Body of pancreas (tissue), 4 donors: ENCODE data around the gene ADAMTSL2. TPM values are rescaled to one million over a fixed set of nuclear protein-coding genes. Genes with fewer than 3 reads are reported as not detected.

Source experiments
- ATAC-seq: fragments of 150-250 bp; one replicate; pipeline ENCODE4 v1.9.1; 2016
- DNase-seq, 4 donors: peaks; one replicate each; pipeline ENCODE4 v3.0.0-alpha.2; 2019
- H3K27ac ChIP-seq, 4 donors: fragments of 200-600 bp; sonication (generic); 1 replicate in 3 of 4; 2 replicates in 1 of 4; pipeline versions ENCODE4 v1.5.1 to v1.6.1; 2016 to 2019; ENCODE audit warnings: mild to moderate bottlenecking in 1 of 4, mixed read lengths in 1 of 4, moderate library complexity in 1 of 4
- H3K27me3 ChIP-seq, 2 donors: fragments of 200-600 bp; sonication (generic); one replicate each; pipeline ENCODE4 v1.6.0; 2016; ENCODE audit warnings: mild to moderate bottlenecking in 1 of 2
- H3K36me3 ChIP-seq, 2 donors: fragments of 200-600 bp; sonication (generic); replicated peaks in 1 of 2; 2 replicates each; pipeline ENCODE4 v1.5.1; 2016; ENCODE audit warnings: low read depth in 2 of 2; ENCODE audit not compliant: insufficient read depth in 1 of 2
- H3K4me1 ChIP-seq: fragments of 200-600 bp; sonication (generic); one replicate; pipeline ENCODE4 v1.6.0; 2016
- H3K4me3 ChIP-seq, 2 donors: fragments of 200-600 bp; sonication (generic); 1 replicate in 1 of 2; 2 replicates in 1 of 2; pipeline ENCODE4 v1.5.1; 2016 to 2019
- H3K9me3 ChIP-seq, 3 donors: fragments of 200-600 bp; sonication (generic); 1 replicate in 2 of 3; 2 replicates in 1 of 3; pipeline ENCODE4 v1.5.1; 2016
- CTCF ChIP-seq, 7 experiments: fragments of 450-650 bp in 4 of 7; fragments of 200-600 bp in 3 of 7; sonication (generic) in 3 of 7; IDR thresholded peaks; one replicate each; pipeline ENCODE4 v1.5.1; 2016 to 2019; ENCODE audit warnings: antibody characterized with exemption in 7 of 7
- POLR2A ChIP-seq, 3 donors: fragments of 450-650 bp; IDR thresholded peaks; one replicate each; pipeline ENCODE4 v1.6.1; 2016; ENCODE audit warnings: antibody characterized with exemption in 3 of 3, mild to moderate bottlenecking in 2 of 3
- WGBS, 2 donors: methylation state at CpG; one replicate each; pipeline ENCODE4 v1.1.5; 2017; 5-methylcytosine and 5-hydroxymethylcytosine counted together
- intact Hi-C: fragments of 100-400 bp; cut with DNase I; formaldehyde crosslinking; loops from one replicate; pipeline ENCODE4 v1.15.1; 2023
- total RNA-seq, 2 donors: library from RNA; depleted of rRNA; stranded (reverse); fragments of >200 nt; gene quantifications; one replicate each; pipeline ENCODE4 v1.1.0, GENCODE V29; 2016

Gene ADAMTSL2
- total RNA-seq, 2 donors from 2014 or later, result 4.2 to 21.8 TPM

GRCh38 chr9:133531293-133531692 is 3.2 kb upstream of the ADAMTSL2 start:
- no peak for DNase-seq
- WGBS, 2 donors, result 45 to 69% methylated on average over 2 to 9 of the region's 9 CpGs
- H3K4me1 ChIP-seq, result peaks cover 46% of the 10 kb centered on the region

GRCh38 chr9:133532937-133533668 is 1.4 kb upstream of the ADAMTSL2 start:
- 55 to 61% methylated on average over 18 to 20 of the region's 20 CpGs for WGBS, 2 donors
- Histone ChIP-seq H3K36me3 (no peaks in the 10 kb centered on the region), H3K27me3 (no peaks in the 10 kb centered on the region), H3K27ac (peak overlapping the region in 1 of 4 donors; percentile 52), H3K4me1 (peaks cover 28% of the 10 kb centered on the region), H3K9me3 (no peaks in the 10 kb centered on the region), H3K4me3 (no peak overlapping the region)
- intact Hi-C loops, result loop anchor here (10.0 kb wide), 1 partner anchor 472 kb away; no protein-coding TSS in a partner anchor
- ATAC-seq, result peak; percentile 43
- peak in 6 of 7 experiments; percentile 20 to 84 (median 56) for TF ChIP-seq CTCF (IDR thresholded peaks at IDR 0.05)
- TF ChIP-seq POLR2A (IDR thresholded peaks at IDR 0.05), result no peak
- DNase-seq, result peak; percentile 68 to 73 (median 71)

More at GRCh38 chr9:133531293-133531692, 3.2 kb upstream of the ADAMTSL2 start:
- no peak for ATAC-seq
- Histone ChIP-seq H3K27ac (no peak overlapping the region), H3K4me3 (no peak overlapping the region), H3K27me3 (no peaks in the 10 kb centered on the region), H3K9me3 (no peaks in the 10 kb centered on the region), H3K36me3 (no peaks in the 10 kb centered on the region)
- TF ChIP-seq POLR2A (IDR thresholded peaks at IDR 0.05) (no peak), CTCF (IDR thresholded peaks at IDR 0.05) (no peak)
- intact Hi-C loops, result loop anchor here (10.0 kb wide), 1 partner anchor 474 kb away; no protein-coding TSS in a partner anchor

- intact Hi-C loops, result loop anchor here (10.0 kb wide), 1 partner anchor 471 kb away; no protein-coding TSS in a partner anchor
- no peaks in the 10 kb centered on the region for H3K36me3 ChIP-seq
- H3K27ac ChIP-seq, result peak overlapping the region in 3 of 4 donors; percentile 36 to 55 (median 52)
- H3K27me3 ChIP-seq, result no peaks in the 10 kb centered on the region
- ATAC-seq, result no peak
- no peak overlapping the region for H3K4me3 ChIP-seq
- DNase-seq, result no peak
- peaks cover 24% of the 10 kb centered on the region for H3K4me1 ChIP-seq
- TF ChIP-seq POLR2A (IDR thresholded peaks at IDR 0.05) (no peak), CTCF (IDR thresholded peaks at IDR 0.05) (no peak)
- no peaks in the 10 kb centered on the region for H3K9me3 ChIP-seq
- WGBS, 2 donors, result 67 to 87% methylated on average over 8 to 9 of the region's 9 CpGs
These were observed 647 bp upstream of the ADAMTSL2 start for GRCh38 chr9:133533857-133534256.

GRCh38 chr9:133535306-133535877 is 888 bp downstream of the ADAMTSL2 start:
- H3K27ac ChIP-seq, result no peak overlapping the region
- intact Hi-C loops, result loop anchor here (10.0 kb wide), 1 partner anchor 469 kb away; no protein-coding TSS in a partner anchor
- no peak for DNase-seq
- H3K36me3 ChIP-seq, result no peaks in the 10 kb centered on the region
- no peak for TF ChIP-seq POLR2A (IDR thresholded peaks at IDR 0.05)
- no peak for TF ChIP-seq CTCF (IDR thresholded peaks at IDR 0.05)
- ATAC-seq, result no peak
- no peak overlapping the region for H3K4me3 ChIP-seq
- H3K9me3 ChIP-seq, result no peaks in the 10 kb centered on the region
- no peaks in the 10 kb centered on the region for H3K27me3 ChIP-seq
- peaks cover 25% of the 10 kb centered on the region for H3K4me1 ChIP-seq
- WGBS, 2 donors, result 39 to 50% methylated on average over 5 to 12 of the region's 13 CpGs
